ENCODE data around the gene PPP1R3C.

GRCh38 chr10:91622601-91623000, 10.3 kb downstream of the PPP1R3C start:
- TF ChIP-seq CTCF (IDR thresholded peaks at IDR 0.05), result no peak
- TF ChIP-seq ZFX (IDR thresholded peaks at IDR 0.05; ENCODE audit: borderline replicate concordance), result no peak

All from 22Rv1 (cell line).